GM12878 (cell line): ENCODE measurements around the gene NTPCR. TPM values are rescaled to one million over a fixed set of nuclear protein-coding genes. Genes with fewer than 3 reads are reported as not detected.

Experiments
- ATAC-seq: fragments of 200-7000 bp; cut with Tn5 transposase; 3 replicates; pipeline ENCODE4 v1.9.1; 2020; ENCODE audit warnings: mild to moderate bottlenecking, moderate library complexity
- BruUV-seq: library from RNA; stranded (reverse); fragments of 400-500 nt; replicated peaks from 2 replicates; lab custom pipeline; 2021; lab: Mats Ljungman, UMichigan
- CTCF ChIA-PET: fragments of 300-600 bp; sonication (Branson Sonifier 250); formaldehyde crosslinking; extraction: SDS; loops from one replicate; lab custom pipeline; 2021; ENCODE audit warnings: inconsistent platforms; lab: Yijun Ruan, JAX
- POLR2A ChIA-PET: fragments of 350-600 bp; formaldehyde crosslinking; extraction: SDS; loops from one replicate; lab custom pipeline; 2021; ENCODE audit warnings: inconsistent platforms; lab: Charles Lee
- RAD21 ChIA-PET: fragments of 300-600 bp; sonication (Branson Sonifier 250); formaldehyde crosslinking; loops from one replicate; lab custom pipeline; 2023; ENCODE audit warnings: antibody characterized with exemption; ENCODE audit not compliant: unreplicated experiment; lab: Charles Lee
- SMC1A ChIA-PET: fragments of 300-600 bp; sonication (Branson Sonifier 250); formaldehyde crosslinking; loops from one replicate; lab custom pipeline; 2023; ENCODE audit not compliant: unreplicated experiment, uncharacterized antibody; lab: Charles Lee
- DNase-seq: peaks from one replicate; pipeline ENCODE4 v3.0.0-alpha.2; 2011; ENCODE audit warnings: low read depth, low spot score
- FAIRE-seq: peaks from 3 replicates; lab custom pipeline; 2011; peaks lifted over from hg19 to GRCh38; lab: Jason Lieb, UNC
- H2AFZ ChIP-seq: 2 replicates; pipeline ENCODE4 v1.6.0; 2011; ENCODE audit warnings: low read depth, low read length, control low read depth; ENCODE audit not compliant: control insufficient read depth
- H3K27ac ChIP-seq: 2 replicates; pipeline ENCODE4 v1.5.1; 2011; ENCODE audit warnings: control low read depth; ENCODE audit not compliant: control insufficient read depth, insufficient read depth
- H3K27me3 ChIP-seq, 2 experiments: replicated peaks in 1 of 2; 2 replicates each; pipeline versions ENCODE4 v1.6.0 to v1.6.1; 2011; ENCODE audit warnings: low read length in 1 of 2; ENCODE audit not compliant: control insufficient read depth in 2 of 2, insufficient read depth in 2 of 2
- H3K36me3 ChIP-seq, 2 experiments: 2 replicates each; pipeline ENCODE4 v1.5.1; 2011; ENCODE audit warnings: low read length in 1 of 2; ENCODE audit not compliant: control insufficient read depth in 2 of 2, insufficient read depth in 2 of 2
- H3K4me1 ChIP-seq: 2 replicates; pipeline ENCODE4 v1.6.1; 2011; ENCODE audit warnings: mild to moderate bottlenecking, low read length, moderate library complexity, mixed read lengths; ENCODE audit not compliant: control insufficient read depth, insufficient read depth
- H3K4me2 ChIP-seq: 2 replicates; pipeline ENCODE4 v1.6.0; 2011; ENCODE audit warnings: control low read depth; ENCODE audit not compliant: control insufficient read depth, insufficient read depth
- H3K4me3 ChIP-seq: fragments of 200-600 bp; sonication (generic); 2 replicates; pipeline ENCODE4 v1.5.1; 2016
- H3K79me2 ChIP-seq: 2 replicates; pipeline ENCODE4 v1.6.0; 2011; ENCODE audit warnings: low read length; ENCODE audit not compliant: control insufficient read depth, insufficient read depth
- H3K9ac ChIP-seq: 2 replicates; pipeline ENCODE4 v1.8.0; 2011; ENCODE audit warnings: low read length, control low read depth, mixed read lengths; ENCODE audit not compliant: control insufficient read depth, insufficient read depth
- H3K9me3 ChIP-seq: replicated peaks from 3 replicates; pipeline ENCODE4 v1.5.1; 2011; ENCODE audit warnings: mild to moderate bottlenecking, low read length; ENCODE audit not compliant: control insufficient read depth, insufficient read depth
- H4K20me1 ChIP-seq: 2 replicates; pipeline ENCODE4 v1.6.0; 2011; ENCODE audit not compliant: control insufficient read depth, insufficient read depth
- ASH2L ChIP-seq: fragments of 300-600, 200-600 bp; sonication (generic); IDR thresholded peaks from 2 replicates; pipeline ENCODE4 v1.6.1; 2017; ENCODE audit warnings: low read depth, mild to moderate bottlenecking, borderline replicate concordance
- EED ChIP-seq: sonication (generic); IDR thresholded peaks from 2 replicates; pipeline ENCODE4 v1.6.1; 2016; ENCODE audit warnings: antibody characterized with exemption, low read depth
- JUND ChIP-seq: IDR thresholded peaks from 2 replicates; pipeline ENCODE4 v1.6.1; 2012; ENCODE audit warnings: low read depth, mild to moderate bottlenecking, low read length, improper control_type of control experiment, moderate library complexity
- KLF5 ChIP-seq: fragments of 450-650 bp; IDR thresholded peaks from 2 replicates; pipeline ENCODE4 v1.6.1; 2014; ENCODE audit warnings: mild to moderate bottlenecking; ENCODE audit not compliant: partially characterized antibody
- SMAD5 ChIP-seq: IDR thresholded peaks from 2 replicates; pipeline ENCODE4 v1.6.1; 2016; ENCODE audit warnings: antibody characterized with exemption, low read depth
- WGBS: methylation state at CpG from one replicate; pipeline ENCODE4 v1.1.6; 2016; ENCODE audit warnings: low lambda C conversion rate; ENCODE audit not compliant: insufficient replicate concordance, insufficient coverage; ENCODE audit errors: missing lambda C conversion rate; 5-methylcytosine and 5-hydroxymethylcytosine counted together
- in situ Hi-C: fragments of 300-500 bp; cut with MboI; formaldehyde crosslinking; loops from 9 replicates; pipeline ENCODE4 v1.14.3; 2018; ENCODE audit warnings: mixed read lengths
- intact Hi-C: fragments of 100-400 bp; cut with micrococcal nuclease; formaldehyde crosslinking; loops from one replicate; pipeline ENCODE4 v1.14.2; 2022; ENCODE audit not compliant: unreplicated experiment
- polyA plus RNA-seq, 11 experiments: library from polyadenylated mRNA; depleted of rRNA in 4 of 11; unstranded in 6 of 11; stranded (reverse) in 5 of 11; fragments of >200 nt; fragmentation: Nextera tagmentation in 4 of 11; fragmentation: Illumina TruSeq in 1 of 11; extraction: Ambion mirVana in 4 of 11; extraction: Trizol in 1 of 11; gene quantifications; 1 replicate in 1 of 11; 2 replicates in 10 of 11; pipeline versions ENCODE4 v1.2.1 to v1.2.3, GENCODE V29; 2011 to 2016; ENCODE audit warnings: inconsistent platforms in 2 of 11, missing spikeins in 2 of 11, low read depth in 1 of 11
- total RNA-seq, 4 experiments: library from RNA; depleted of rRNA in 3 of 4; stranded (reverse); fragments of >200 nt in 3 of 4; fragmentation: Illumina TruSeq in 1 of 4; extraction: Trizol in 1 of 4; gene quantifications; 2 replicates each; pipeline versions ENCODE4 v1.2.1 to v1.2.3, GENCODE V29; 2013 to 2021

Gene NTPCR
- total and polyA plus RNA-seq, 10 of the 15 experiments (the other 5 are each of a cell fraction or from before 2014, with no cell fraction given), result 25.4 to 109 (median 56.6) TPM

DNA sequence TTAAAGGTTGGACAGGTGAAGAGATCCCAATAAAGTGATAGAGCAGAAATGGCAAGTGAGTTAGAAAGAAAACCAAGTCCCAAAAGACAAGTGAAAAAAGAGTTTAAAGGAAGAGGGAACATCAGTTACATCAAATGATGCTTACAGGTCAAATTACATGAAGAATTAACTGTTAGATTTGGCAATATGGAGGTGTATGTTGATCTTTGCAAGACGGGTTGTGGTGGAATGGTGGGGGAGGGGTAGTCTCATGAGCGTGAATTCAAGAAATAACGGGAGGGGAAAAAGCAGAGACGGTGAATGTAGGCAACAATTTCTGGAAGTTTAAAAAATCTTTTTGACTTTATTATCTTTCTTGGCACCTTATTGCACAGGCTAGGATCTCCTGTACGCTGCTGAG lies 76.6 kb downstream of the NTPCR start:
- FAIRE-seq, result no peak
- DNase-seq, result no peak
- CTCF ChIA-PET, result no interaction called here
- H3K4me1 ChIP-seq, result no peaks in the 10 kb centered on the region
- no peaks in the 10 kb centered on the region for H3K27me3 ChIP-seq
- TF ChIP-seq EED (no peak), JUND (no peak)
- TF ChIP-seq, all 136 proteins: peak for 0
- no peaks in the 10 kb centered on the region for H4K20me1 ChIP-seq
- H2AFZ ChIP-seq, result no peak overlapping the region
- ChIA-PET POLR2A (no interaction called here), SMC1A (no interaction called here), RAD21 (no interaction called here)
- no peak overlapping the region for H3K4me2 ChIP-seq
- WGBS, result 59% methylated on average over 5 of the region's 5 CpGs
- H3K9me3 ChIP-seq, result no peaks in the 10 kb centered on the region
- no TSS peak for BruUV-seq
- no peak overlapping the region for H3K4me3 ChIP-seq
- no peak overlapping the region for H3K9ac ChIP-seq
- H3K27ac ChIP-seq, result no peak overlapping the region
- ATAC-seq, result no peak
- intact Hi-C loops (no loop called here), in situ Hi-C loops (loop anchor here (10.0 kb wide), 1 partner anchor 392 kb away; the partner anchor contains the start of gene SIPA1L2)
- H3K79me2 ChIP-seq, result no peaks in the 10 kb centered on the region
- H3K36me3 ChIP-seq, result no peaks in the 10 kb centered on the region

DNA sequence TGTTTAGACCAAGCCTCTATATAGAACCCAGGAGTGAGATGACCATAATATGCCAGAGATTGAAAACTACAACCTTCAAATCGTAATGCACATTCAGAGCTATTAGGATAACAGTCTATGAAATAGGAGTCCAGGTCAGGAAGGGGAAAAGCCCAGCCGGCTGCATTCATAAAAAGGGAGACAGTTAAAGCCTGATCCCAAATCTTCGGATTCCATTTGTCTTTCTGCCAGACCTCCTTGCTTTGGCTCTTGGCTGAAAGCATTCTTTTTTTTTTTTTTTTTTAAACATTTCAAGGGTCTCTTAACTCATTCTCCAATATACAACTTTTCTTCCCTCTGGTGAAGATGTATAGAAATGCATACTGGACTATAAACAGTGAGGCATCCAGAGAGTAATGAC lies 81.1 kb downstream of the NTPCR start:
- Histone ChIP-seq H3K9me3 (no peaks in the 10 kb centered on the region), H3K27ac (no peak overlapping the region), H3K4me1 (no peaks in the 10 kb centered on the region), H2AFZ (no peak overlapping the region), H4K20me1 (no peaks in the 10 kb centered on the region), H3K27me3 (no peaks in the 10 kb centered on the region), H3K4me2 (no peak overlapping the region), H3K9ac (no peak overlapping the region), H3K4me3 (no peak overlapping the region), H3K36me3 (no peaks in the 10 kb centered on the region), H3K79me2 (no peaks in the 10 kb centered on the region)
- TF ChIP-seq SMAD5, result no peak
- TF ChIP-seq KLF5, result no peak
- TF ChIP-seq ASH2L, result no peak
- RAD21 ChIA-PET, result no interaction called here
- no TSS peak for BruUV-seq
- SMC1A ChIA-PET, result no interaction called here
- POLR2A ChIA-PET, result interaction anchor here (0.7 kb wide), 1 partner anchor 21 kb away, joined by 7 read pairs; no protein-coding TSS in a partner anchor
- WGBS, result 82% methylated on average over 3 of the region's 3 CpGs
- no peak for ATAC-seq
- no peak for DNase-seq
- no peak for FAIRE-seq
- in situ Hi-C loops (no loop called here), intact Hi-C loops (no loop called here)
- CTCF ChIA-PET, result no interaction called here
